Measurements from ENCODE around the gene CDK5RAP2.
A peak's percentile ranks its signal among the peaks of the same experiment; 100 is the strongest.
"Not testable (repeated sequence)": the region's sequence is repeated elsewhere in the genome, so short reads cannot be mapped to it uniquely, and the experiment has no call there.

The CDK5RAP2 gene

GRCh38 chr9:120500733-120501132 is 79.2 kb downstream of the CDK5RAP2 start:
- Histone ChIP-seq H2BK120ac (ENCODE audit: low read depth, low read length) (no peak overlapping the region), H3K27ac (replicated peaks; ENCODE audit: low read length) (no peak overlapping the region), H2BK5ac (ENCODE audit: low read length) (no peak overlapping the region), H2AK5ac (ENCODE audit: low read depth, low read length) (no peak overlapping the region), H3K36me3 (replicated peaks in 1 of 2; ENCODE audit: control insufficient read depth in 2 of 2, insufficient read depth in 2 of 2, low read length in 2 of 2) (peaks cover 7 to 75% of the 10 kb centered on the region in 2 donors), H3K4me3 (ENCODE audit: low read length in 2 of 2) (no peak overlapping the region), H2BK15ac (ENCODE audit: low read length) (no peak overlapping the region), H3K4ac (ENCODE audit: low read length) (no peak overlapping the region), H3K4me1 (ENCODE audit: control insufficient read depth in 2 of 2, insufficient read depth in 1 of 2, low read depth in 1 of 2, low read length in 2 of 2) (no peaks in the 10 kb centered on the region), H3K14ac (ENCODE audit: low read length) (peak overlapping the region; percentile 59), H3K9me3 (replicated peaks in 1 of 2; ENCODE audit: control insufficient read depth in 2 of 2, insufficient read depth in 1 of 2, low read depth in 1 of 2, low read length in 2 of 2) (peaks cover 4 to 15% of the 10 kb centered on the region in 2 donors), H4K8ac (ENCODE audit: low read depth, low read length) (no peak overlapping the region), H3K4me2 (ENCODE audit: insufficient read depth, low read length, poor library complexity, severe bottlenecking) (no peak overlapping the region), H3K79me1 (ENCODE audit: low read depth, low read length) (no peaks in the 10 kb centered on the region), H3K9ac (ENCODE audit: low read depth, low read length, poor library complexity) (no peak overlapping the region), H2AFZ (ENCODE audit: low read length) (no peak overlapping the region), H3K23ac (ENCODE audit: low read depth, low read length, poor library complexity) (no peak overlapping the region), H2BK12ac (ENCODE audit: low read length) (no peak overlapping the region), H4K91ac (ENCODE audit: low read depth, low read length, poor library complexity) (no peak overlapping the region), H3K27me3 (ENCODE audit: control insufficient read depth in 3 of 3, insufficient read depth in 3 of 3, low read depth in 1 of 3, low read length in 3 of 3) (no peaks in the 10 kb centered on the region), H3K18ac (ENCODE audit: low read length) (no peak overlapping the region)
- DNase-seq (ENCODE audit: low spot score) = no peak
- no CpG with 5 or more reads among the region's 5 CpGs for WGBS, 2 donors (ENCODE audit: extremely low coverage in 2 of 2, insufficient read length in 2 of 2, insufficient replicate concordance in 1 of 2)

- not testable (repeated sequence) for H3K4me3 ChIP-seq (ENCODE audit: low read length in 2 of 2); H3K4me2 ChIP-seq (ENCODE audit: insufficient read depth, low read length, poor library complexity, severe bottlenecking); H2BK15ac ChIP-seq (ENCODE audit: low read length); H2BK12ac ChIP-seq (ENCODE audit: low read length); H3K4me1 ChIP-seq (ENCODE audit: control insufficient read depth in 2 of 2, insufficient read depth in 1 of 2, low read depth in 1 of 2, low read length in 2 of 2); H3K27me3 ChIP-seq (ENCODE audit: control insufficient read depth in 3 of 3, insufficient read depth in 3 of 3, low read depth in 1 of 3, low read length in 3 of 3); H3K23ac ChIP-seq (ENCODE audit: low read depth, low read length, poor library complexity); H2BK120ac ChIP-seq (ENCODE audit: low read depth, low read length); H3K14ac ChIP-seq (ENCODE audit: low read length); H3K79me1 ChIP-seq (ENCODE audit: low read depth, low read length); H2AK5ac ChIP-seq (ENCODE audit: low read depth, low read length); DNase-seq (ENCODE audit: low spot score); H2AFZ ChIP-seq (ENCODE audit: low read length); H2BK5ac ChIP-seq (ENCODE audit: low read length); H3K18ac ChIP-seq (ENCODE audit: low read length); H4K91ac ChIP-seq (ENCODE audit: low read depth, low read length, poor library complexity); H3K9ac ChIP-seq (ENCODE audit: low read depth, low read length, poor library complexity); H3K4ac ChIP-seq (ENCODE audit: low read length); H4K8ac ChIP-seq (ENCODE audit: low read depth, low read length); H3K27ac ChIP-seq (replicated peaks; ENCODE audit: low read length)
- peaks cover 6 to 12% of the 10 kb centered on the region in 2 donors for H3K9me3 ChIP-seq (replicated peaks in 1 of 2; ENCODE audit: control insufficient read depth in 2 of 2, insufficient read depth in 1 of 2, low read depth in 1 of 2, low read length in 2 of 2)
- peaks cover 9 to 57% of the 10 kb centered on the region in 2 donors for H3K36me3 ChIP-seq (replicated peaks in 1 of 2; ENCODE audit: control insufficient read depth in 2 of 2, insufficient read depth in 2 of 2, low read length in 2 of 2)
- no CpG with 5 or more reads among the region's 5 CpGs for WGBS, 2 donors (ENCODE audit: extremely low coverage in 2 of 2, insufficient read length in 2 of 2, insufficient replicate concordance in 1 of 2)
Observed at GRCh38 chr9:120497865-120498264, 82.1 kb downstream of the CDK5RAP2 start.

GRCh38 chr9:120496438-120496837 is 83.5 kb downstream of the CDK5RAP2 start:
- H3K4me2 ChIP-seq (ENCODE audit: insufficient read depth, low read length, poor library complexity, severe bottlenecking); H2AK5ac ChIP-seq (ENCODE audit: low read depth, low read length); H3K14ac ChIP-seq (ENCODE audit: low read length); H2AFZ ChIP-seq (ENCODE audit: low read length); H3K18ac ChIP-seq (ENCODE audit: low read length); H2BK12ac ChIP-seq (ENCODE audit: low read length); H4K8ac ChIP-seq (ENCODE audit: low read depth, low read length); H2BK120ac ChIP-seq (ENCODE audit: low read depth, low read length); DNase-seq (ENCODE audit: low spot score); H3K79me1 ChIP-seq (ENCODE audit: low read depth, low read length); H3K27ac ChIP-seq (replicated peaks; ENCODE audit: low read length); H3K27me3 ChIP-seq (ENCODE audit: control insufficient read depth in 3 of 3, insufficient read depth in 3 of 3, low read depth in 1 of 3, low read length in 3 of 3); H3K4ac ChIP-seq (ENCODE audit: low read length); H3K23ac ChIP-seq (ENCODE audit: low read depth, low read length, poor library complexity); H3K9ac ChIP-seq (ENCODE audit: low read depth, low read length, poor library complexity); H2BK5ac ChIP-seq (ENCODE audit: low read length); H2BK15ac ChIP-seq (ENCODE audit: low read length); H3K4me3 ChIP-seq (ENCODE audit: low read length in 2 of 2); H4K91ac ChIP-seq (ENCODE audit: low read depth, low read length, poor library complexity); H3K4me1 ChIP-seq (ENCODE audit: control insufficient read depth in 2 of 2, insufficient read depth in 1 of 2, low read depth in 1 of 2, low read length in 2 of 2): not testable (repeated sequence)
- no CpG with 5 or more reads among the region's 37 CpGs for WGBS, 2 donors (ENCODE audit: extremely low coverage in 2 of 2, insufficient read length in 2 of 2, insufficient replicate concordance in 1 of 2)
- peaks cover 7 to 50% of the 10 kb centered on the region in 2 donors for H3K36me3 ChIP-seq (replicated peaks in 1 of 2; ENCODE audit: control insufficient read depth in 2 of 2, insufficient read depth in 2 of 2, low read length in 2 of 2)
- peaks cover 6 to 12% of the 10 kb centered on the region in 2 donors for H3K9me3 ChIP-seq (replicated peaks in 1 of 2; ENCODE audit: control insufficient read depth in 2 of 2, insufficient read depth in 1 of 2, low read depth in 1 of 2, low read length in 2 of 2)

- Histone ChIP-seq H3K4ac (ENCODE audit: low read length) (no peak overlapping the region), H2AK5ac (ENCODE audit: low read depth, low read length) (no peak overlapping the region), H2BK5ac (ENCODE audit: low read length) (no peak overlapping the region), H3K79me1 (ENCODE audit: low read depth, low read length) (peaks cover 2% of the 10 kb centered on the region), H3K4me3 (ENCODE audit: low read length in 2 of 2) (no peak overlapping the region), H2BK15ac (ENCODE audit: low read length) (no peak overlapping the region), H2AFZ (ENCODE audit: low read length) (no peak overlapping the region), H3K23ac (ENCODE audit: low read depth, low read length, poor library complexity) (no peak overlapping the region), H2BK120ac (ENCODE audit: low read depth, low read length) (no peak overlapping the region), H3K27me3 (ENCODE audit: control insufficient read depth in 3 of 3, insufficient read depth in 3 of 3, low read depth in 1 of 3, low read length in 3 of 3) (no peaks in the 10 kb centered on the region), H3K4me2 (ENCODE audit: insufficient read depth, low read length, poor library complexity, severe bottlenecking) (no peak overlapping the region), H3K9ac (ENCODE audit: low read depth, low read length, poor library complexity) (no peak overlapping the region), H4K91ac (ENCODE audit: low read depth, low read length, poor library complexity) (no peak overlapping the region), H3K4me1 (ENCODE audit: control insufficient read depth in 2 of 2, insufficient read depth in 1 of 2, low read depth in 1 of 2, low read length in 2 of 2) (no peaks in the 10 kb centered on the region), H3K36me3 (replicated peaks in 1 of 2; ENCODE audit: control insufficient read depth in 2 of 2, insufficient read depth in 2 of 2, low read length in 2 of 2) (peaks cover 27 to 68% of the 10 kb centered on the region in 2 donors), H3K18ac (ENCODE audit: low read length) (no peak overlapping the region), H3K9me3 (replicated peaks in 1 of 2; ENCODE audit: control insufficient read depth in 2 of 2, insufficient read depth in 1 of 2, low read depth in 1 of 2, low read length in 2 of 2) (peaks cover 2 to 5% of the 10 kb centered on the region in 2 donors), H3K27ac (replicated peaks; ENCODE audit: low read length) (no peak overlapping the region), H2BK12ac (ENCODE audit: low read length) (no peak overlapping the region), H3K14ac (ENCODE audit: low read length) (no peak overlapping the region), H4K8ac (ENCODE audit: low read depth, low read length) (no peak overlapping the region)
- DNase-seq (ENCODE audit: low spot score) = no peak
- no CpG with 5 or more reads among the region's 5 CpGs for WGBS, 2 donors (ENCODE audit: extremely low coverage in 2 of 2, insufficient read length in 2 of 2, insufficient replicate concordance in 1 of 2)
Observed at GRCh38 chr9:120490888-120491595, 88.9 kb downstream of the CDK5RAP2 start.
